T-cell (primary cell): ENCODE measurements around the gene ABHD16A. TPM values are rescaled to one million over a fixed set of nuclear protein-coding genes. Genes with fewer than 3 reads are reported as not detected.

ENCODE experiments used
- total RNA-seq, 35 experiments: library from RNA in 6 of 35; stranded (reverse) in 6 of 35; fragments of 120-200 nt in 1 of 35; gene quantifications; one replicate each; pipeline versions ENCODE4 v1.2.1 to v1.2.4 and lab custom pipeline; 2013 to 2026

Gene ABHD16A
- total RNA-seq, 5 donors from 2014 or later (not counting 1 experiment from before 2014, with no cell fraction given): 58.2 to 74.4 (median 61.2) TPM

Other genes starting within 250 kb of the ABHD16A start
- gene MICB, start 205.2 kb downstream of the ABHD16A start, total RNA-seq: 10 to 100 TPM; 15.7 to 21.7 (median 16.1) TPM
- not detected for gene MCCD1, start 174.4 kb downstream of the ABHD16A start, total RNA-seq
- gene DDX39B, start 161.3 kb downstream of the ABHD16A start, total RNA-seq: 100 to 1,000 TPM; 507 to 669 (median 631) TPM
- 1 to 10 TPM; 3.1 to 5.7 (median 4.1) TPM for gene ATP6V1G2, start 156.7 kb downstream of the ABHD16A start, total RNA-seq
- gene NFKBIL1, start 155.7 kb downstream of the ABHD16A start, total RNA-seq: 10 to 100 TPM in 3 of 5 donors, 1 to 10 TPM in 2; 6.9 to 17.1 (median 11.6) TPM
- 10 to 100 TPM; 12.5 to 23.9 (median 17.9) TPM for gene LTA, start 131.0 kb downstream of the ABHD16A start, total RNA-seq
- gene TNF, start 127.8 kb downstream of the ABHD16A start, total RNA-seq: 10 to 100 TPM; 13.8 to 28.0 (median 25.0) TPM
- gene LTB, start 120.9 kb downstream of the ABHD16A start, total RNA-seq: 100 to 1,000 TPM; 398 to 926 (median 813) TPM
- gene LST1, start 117.0 kb downstream of the ABHD16A start, total RNA-seq: 10 to 100 TPM; 13.4 to 28.0 (median 20.4) TPM
- gene NCR3, start 110.3 kb downstream of the ABHD16A start, total RNA-seq: 10 to 100 TPM; 13.6 to 38.0 (median 16.0) TPM
- 10 to 100 TPM in 4 of 5 donors, 1 to 10 TPM in 1; 7.6 to 54.3 (median 18.1) TPM for gene AIF1, start 88.1 kb downstream of the ABHD16A start, total RNA-seq
- gene PRRC2A, start 82.6 kb downstream of the ABHD16A start, total RNA-seq: 100 to 1,000 TPM; 222 to 246 (median 230) TPM
- 100 to 1,000 TPM; 257 to 317 (median 301) TPM for gene BAG6, start 50.7 kb downstream of the ABHD16A start, total RNA-seq
- 1 to 10 TPM; 1.4 to 3.6 (median 3.2) TPM for gene APOM, start 47.4 kb downstream of the ABHD16A start, total RNA-seq
- gene C6orf47, start 42.5 kb downstream of the ABHD16A start, total RNA-seq: 10 to 100 TPM; 16.3 to 36.2 (median 33.4) TPM
- 10 to 100 TPM; 13.0 to 27.6 (median 23.3) TPM for gene GPANK1, start 38.3 kb downstream of the ABHD16A start, total RNA-seq
- gene CSNK2B, start 37.2 kb downstream of the ABHD16A start, total RNA-seq: 100 to 1,000 TPM in 4 of 5 donors, 10 to 100 TPM in 1; 98.4 to 129 (median 126) TPM
- gene LY6G5B, start 33.3 kb downstream of the ABHD16A start, total RNA-seq: 10 to 100 TPM; 29.7 to 50.5 (median 40.9) TPM
- gene LY6G5C, start 22.3 kb downstream of the ABHD16A start, total RNA-seq: 1 to 10 TPM in 4 of 5 donors, under 1 TPM in 1; 0.75 to 8.8 (median 5.8) TPM
- not detected for gene LY6G6F, start 3.5 kb upstream of the ABHD16A start, total RNA-seq
- gene LY6G6D, start 12.0 kb upstream of the ABHD16A start, total RNA-seq: not detected
- not detected for gene LY6G6C, start 18.4 kb upstream of the ABHD16A start, total RNA-seq
- gene MPIG6B, start 20.0 kb upstream of the ABHD16A start, total RNA-seq: 1 to 10 TPM in 1 of 5 donors, under 1 TPM in 4; 0.26 to 2.6 (median 0.30) TPM
- gene DDAH2, start 26.0 kb upstream of the ABHD16A start, total RNA-seq: 10 to 100 TPM in 4 of 5 donors, 1 to 10 TPM in 1; 9.0 to 13.2 (median 11.5) TPM
- gene CLIC1, start 33.2 kb upstream of the ABHD16A start, total RNA-seq: 100 to 1,000 TPM in 4 of 5 donors, 10 to 100 TPM in 1; 89.5 to 146 (median 112) TPM
- 10 to 100 TPM; 13.7 to 22.4 (median 14.4) TPM for gene MSH5, start 36.7 kb upstream of the ABHD16A start, total RNA-seq
- gene SAPCD1, start 59.3 kb upstream of the ABHD16A start, total RNA-seq: 10 to 100 TPM in 1 of 5 donors, 1 to 10 TPM in 4; 3.1 to 10.7 (median 4.1) TPM
- 1 to 10 TPM; 1.4 to 8.0 (median 2.1) TPM for gene VWA7, start 74.0 kb upstream of the ABHD16A start, total RNA-seq
- gene VARS1, start 92.4 kb upstream of the ABHD16A start, total RNA-seq: 10 to 100 TPM; 44.4 to 71.0 (median 62.5) TPM
- 10 to 100 TPM; 24.2 to 36.4 (median 30.6) TPM for gene LSM2, start 103.6 kb upstream of the ABHD16A start, total RNA-seq
- gene HSPA1L, start 112.0 kb upstream of the ABHD16A start, total RNA-seq: 1 to 10 TPM; 2.8 to 8.5 (median 8.1) TPM
- gene HSPA1A, start 112.2 kb upstream of the ABHD16A start, total RNA-seq: 100 to 1,000 TPM in 1 of 5 donors, 10 to 100 TPM in 2, 1 to 10 TPM in 2; 8.8 to 117 (median 77.9) TPM
- gene HSPA1B, start 124.4 kb upstream of the ABHD16A start, total RNA-seq: 100 to 1,000 TPM in 1 of 5 donors, 10 to 100 TPM in 2, 1 to 10 TPM in 2; 6.3 to 105 (median 67.9) TPM
- 10 to 100 TPM; 15.9 to 29.2 (median 19.9) TPM for gene NEU1, start 159.5 kb upstream of the ABHD16A start, total RNA-seq
- under 1 TPM in 3 of 5 donors, not detected in 2; 0.13 to 0.96 (median 0.57) TPM for gene SLC44A4, start 175.7 kb upstream of the ABHD16A start, total RNA-seq
- gene EHMT2, start 194.4 kb upstream of the ABHD16A start, total RNA-seq: 10 to 100 TPM; 49.1 to 83.8 (median 78.9) TPM
- gene ZBTB12, start 198.8 kb upstream of the ABHD16A start, total RNA-seq: 1 to 10 TPM; 1.0 to 3.5 (median 3.1) TPM
- 1 to 10 TPM; 1.3 to 5.1 (median 3.7) TPM for gene C2, start 224.4 kb upstream of the ABHD16A start, total RNA-seq
- 1 to 10 TPM in 3 of 5 donors, not detected in 2; 1.3 to 2.2 (median 1.8) TPM for gene CFB, start 242.8 kb upstream of the ABHD16A start, total RNA-seq